Activated CD8-positive, alpha-beta memory T cell treated with anti-CD3 and anti-CD28 coated beads, Interleukin-2, amount 50 U/mL, for 1 hour (primary cell): Measurements from ENCODE around the gene TTLL9.

Source experiments
- DNase-seq: peaks from one replicate; pipeline ENCODE4 v3.0.0-alpha.2; 2020; ENCODE audit errors: extremely low read depth

TTLL9 gene

GRCh38 chr20:31977080-31977479 is 106.6 kb downstream of the TTLL9 start:
- no peak for DNase-seq

GRCh38 chr20:31979713-31980426 is 109.4 kb downstream of the TTLL9 start:
- no peak for DNase-seq

- DNase-seq, result no peak
These were observed 111.3 kb downstream of the TTLL9 start for GRCh38 chr20:31981784-31982183.

- no peak for DNase-seq
These were observed 114.6 kb downstream of the TTLL9 start for GRCh38 chr20:31984981-31985471.

- DNase-seq, result no peak
These were observed 117.3 kb downstream of the TTLL9 start for GRCh38 chr20:31987744-31988143.

GRCh38 chr20:31988430-31989015 is 118.1 kb downstream of the TTLL9 start:
- no peak for DNase-seq

- no peak for DNase-seq
These were observed 118.7 kb downstream of the TTLL9 start for GRCh38 chr20:31989030-31989645.

- DNase-seq, result no peak
These were observed 120.4 kb downstream of the TTLL9 start for GRCh38 chr20:31990641-31991338.

- no peak for DNase-seq
These were observed 120.9 kb downstream of the TTLL9 start for GRCh38 chr20:31991339-31991705.

GRCh38 chr20:31992086-31992485 is 121.7 kb downstream of the TTLL9 start:
- no peak for DNase-seq
